Endodermal cell (in vitro differentiated cells): ENCODE data around the gene C5orf22. TPM values are rescaled to one million over a fixed set of nuclear protein-coding genes. Genes with fewer than 3 reads are reported as not detected.

ENCODE experiments used
- DNase-seq: peaks from one replicate; pipeline ENCODE4 v3.0.0-alpha.2; 2017
- H3K27ac ChIP-seq: 2 replicates; pipeline ENCODE4 v1.5.1; 2013; ENCODE audit warnings: mild to moderate bottlenecking, low read depth, low read length, moderate library complexity
- H3K27me3 ChIP-seq: 2 replicates; pipeline ENCODE4 v1.6.1; 2013; ENCODE audit warnings: mild to moderate bottlenecking, low read length, moderate library complexity; ENCODE audit not compliant: insufficient read depth, control insufficient read depth, poor library complexity, severe bottlenecking
- H3K36me3 ChIP-seq: 2 replicates; pipeline ENCODE4 v1.7.0; 2013; ENCODE audit warnings: mild to moderate bottlenecking, low read length, moderate library complexity; ENCODE audit not compliant: control insufficient read depth, insufficient read depth
- H3K4me1 ChIP-seq: one replicate; pipeline ENCODE4 v1.7.0; 2013; ENCODE audit warnings: low read length; ENCODE audit not compliant: control insufficient read depth, insufficient read depth
- H3K4me3 ChIP-seq: 2 replicates; pipeline ENCODE4 v1.5.1; 2013; ENCODE audit warnings: mild to moderate bottlenecking, low read length, moderate library complexity
- H3K9ac ChIP-seq: 2 replicates; pipeline ENCODE4 v1.6.1; 2013; ENCODE audit warnings: mild to moderate bottlenecking, low read length, moderate library complexity; ENCODE audit not compliant: poor library complexity, severe bottlenecking; ENCODE audit errors: extremely low read depth
- H3K9me3 ChIP-seq: 2 replicates; pipeline ENCODE4 v1.6.1; 2013; ENCODE audit warnings: mild to moderate bottlenecking, low read length, moderate library complexity; ENCODE audit not compliant: control insufficient read depth
- H3K27ac Mint-ChIP-seq: 2 replicates; pipeline ENCODE4 v1.8.0; 2020; ENCODE audit warnings: mixed read lengths
- H3K27me3 Mint-ChIP-seq: 2 replicates; pipeline ENCODE4 v1.8.0; 2021; ENCODE audit warnings: mild to moderate bottlenecking, mixed read lengths; ENCODE audit not compliant: insufficient read depth
- H3K36me3 Mint-ChIP-seq: 2 replicates; pipeline ENCODE4 v1.8.0; 2020; ENCODE audit warnings: low read depth, mixed read lengths
- H3K4me1 Mint-ChIP-seq: 2 replicates; pipeline ENCODE4 v1.8.0; 2020; ENCODE audit warnings: mixed read lengths
- H3K4me3 Mint-ChIP-seq: 2 replicates; pipeline ENCODE4 v1.8.0; 2020; ENCODE audit warnings: mild to moderate bottlenecking, moderate library complexity, mixed read lengths
- H3K9me3 Mint-ChIP-seq: 2 replicates; pipeline ENCODE4 v1.8.0; 2020; ENCODE audit warnings: mild to moderate bottlenecking, mixed read lengths
- WGBS, 2 experiments: methylation state at CpG; one replicate each; pipeline versions ENCODE4 v1.1.5 to v1.1.7; 2013; ENCODE audit warnings: missing lambda C conversion rate in 2 of 2, mixed read lengths in 1 of 2; ENCODE audit not compliant: insufficient coverage in 1 of 2, insufficient read length in 1 of 2; 5-methylcytosine and 5-hydroxymethylcytosine counted together
- total RNA-seq, 2 donors: library from RNA; stranded (reverse); fragmentation: NEBNext Ultra II Directional in 1 of 2; extraction: Animal tissue kit (Norgen Biotek cat#: 25700) in 1 of 2; gene quantifications; 2 replicates in 1 of 2; 3 replicates in 1 of 2; pipeline ENCODE4 v1.2.1, GENCODE V29; 2021
- TF ChIP-seq, protein P1 (sequence below): fragments of 200-600 bp; sonication (generic); conservative IDR thresholded peaks from 2 replicates; pipeline ENCODE4 v1.5.0; 2021; ENCODE audit warnings: antibody characterized with exemption, mild to moderate bottlenecking

C5orf22 gene
- total RNA-seq, 2 donors from 2014 or later: 44.2 to 52.7 TPM

DNA sequence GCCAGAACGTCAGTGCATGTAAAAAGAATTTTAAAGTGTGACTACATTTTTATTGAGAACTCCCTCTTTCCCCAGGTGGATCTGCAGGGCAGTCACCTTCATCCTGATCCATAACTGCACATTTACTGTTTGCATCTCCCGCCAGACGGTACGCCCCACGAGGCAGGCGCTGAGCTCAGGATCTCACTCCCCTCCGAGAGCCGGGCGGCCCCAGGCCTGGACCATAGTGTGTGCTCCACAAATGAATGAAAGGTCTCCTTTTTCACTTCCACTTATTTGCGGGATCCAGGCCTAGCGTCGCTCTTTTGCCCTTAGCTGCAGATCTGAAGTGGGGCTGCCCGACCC, 586 bp upstream of the C5orf22 start:
- TF ChIP-seq, protein P1, sequence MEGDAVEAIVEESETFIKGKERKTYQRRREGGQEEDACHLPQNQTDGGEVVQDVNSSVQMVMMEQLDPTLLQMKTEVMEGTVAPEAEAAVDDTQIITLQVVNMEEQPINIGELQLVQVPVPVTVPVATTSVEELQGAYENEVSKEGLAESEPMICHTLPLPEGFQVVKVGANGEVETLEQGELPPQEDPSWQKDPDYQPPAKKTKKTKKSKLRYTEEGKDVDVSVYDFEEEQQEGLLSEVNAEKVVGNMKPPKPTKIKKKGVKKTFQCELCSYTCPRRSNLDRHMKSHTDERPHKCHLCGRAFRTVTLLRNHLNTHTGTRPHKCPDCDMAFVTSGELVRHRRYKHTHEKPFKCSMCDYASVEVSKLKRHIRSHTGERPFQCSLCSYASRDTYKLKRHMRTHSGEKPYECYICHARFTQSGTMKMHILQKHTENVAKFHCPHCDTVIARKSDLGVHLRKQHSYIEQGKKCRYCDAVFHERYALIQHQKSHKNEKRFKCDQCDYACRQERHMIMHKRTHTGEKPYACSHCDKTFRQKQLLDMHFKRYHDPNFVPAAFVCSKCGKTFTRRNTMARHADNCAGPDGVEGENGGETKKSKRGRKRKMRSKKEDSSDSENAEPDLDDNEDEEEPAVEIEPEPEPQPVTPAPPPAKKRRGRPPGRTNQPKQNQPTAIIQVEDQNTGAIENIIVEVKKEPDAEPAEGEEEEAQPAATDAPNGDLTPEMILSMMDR: no peak
- Mint-ChIP-seq H3K4me3 (peak overlapping the region; percentile 99), H3K27ac (peak overlapping the region; percentile 93), H3K27me3 (no peaks in the 10 kb centered on the region), H3K36me3 (peaks cover 64% of the 10 kb centered on the region), H3K9me3 (no peaks in the 10 kb centered on the region), H3K4me1 (peaks cover 13% of the 10 kb centered on the region)
- Histone ChIP-seq H3K9ac (peak overlapping the region; percentile 87), H3K4me3 (peak overlapping the region; percentile 99), H3K27me3 (no peaks in the 10 kb centered on the region), H3K4me1 (peaks cover 7% of the 10 kb centered on the region), H3K9me3 (no peaks in the 10 kb centered on the region), H3K27ac (peak overlapping the region; percentile 21), H3K36me3 (peaks cover 63% of the 10 kb centered on the region)
- WGBS, 2 experiments: 0 to 1% methylated on average over 5 to 13 of the region's 13 CpGs
- no peak for DNase-seq

DNA sequence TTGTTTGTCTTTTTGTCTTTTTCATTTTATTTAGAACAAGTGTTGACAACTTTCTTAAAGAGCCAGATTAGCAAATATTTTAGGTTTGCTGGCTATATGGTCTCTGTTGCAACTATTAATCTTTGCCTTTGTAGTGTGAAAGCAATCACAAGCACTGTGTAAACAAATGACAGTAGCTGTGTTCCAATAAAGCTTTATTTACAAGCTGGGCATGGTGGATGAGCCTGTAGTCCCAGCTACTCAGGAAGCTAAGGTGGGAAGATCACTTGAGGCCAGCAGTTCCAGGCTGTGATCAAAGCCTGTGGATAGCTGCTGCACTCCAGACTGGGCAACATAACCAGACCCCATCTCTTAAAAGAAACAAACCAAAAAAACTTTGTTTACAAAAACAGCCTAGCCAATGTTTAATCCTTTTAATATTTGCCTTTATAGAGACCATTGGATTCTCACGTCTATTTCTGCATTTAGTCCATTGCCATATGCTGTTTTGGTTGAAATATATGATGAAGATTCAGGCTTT, 2.5 kb downstream of the C5orf22 start:
- WGBS, 2 experiments: 80 to 100% methylated on average over 1 of the region's 1 CpG
- Histone ChIP-seq H3K9ac (no peak overlapping the region), H3K4me1 (peaks cover 7% of the 10 kb centered on the region), H3K27ac (no peak overlapping the region), H3K9me3 (no peaks in the 10 kb centered on the region), H3K27me3 (no peaks in the 10 kb centered on the region), H3K36me3 (peaks cover 68% of the 10 kb centered on the region), H3K4me3 (no peak overlapping the region)
- Mint-ChIP-seq H3K27ac (no peak overlapping the region), H3K27me3 (no peaks in the 10 kb centered on the region), H3K4me3 (no peak overlapping the region), H3K9me3 (no peaks in the 10 kb centered on the region), H3K36me3 (peaks cover 48% of the 10 kb centered on the region), H3K4me1 (peaks cover 13% of the 10 kb centered on the region)
- TF ChIP-seq, protein P1: no peak
- DNase-seq: no peak

DNA sequence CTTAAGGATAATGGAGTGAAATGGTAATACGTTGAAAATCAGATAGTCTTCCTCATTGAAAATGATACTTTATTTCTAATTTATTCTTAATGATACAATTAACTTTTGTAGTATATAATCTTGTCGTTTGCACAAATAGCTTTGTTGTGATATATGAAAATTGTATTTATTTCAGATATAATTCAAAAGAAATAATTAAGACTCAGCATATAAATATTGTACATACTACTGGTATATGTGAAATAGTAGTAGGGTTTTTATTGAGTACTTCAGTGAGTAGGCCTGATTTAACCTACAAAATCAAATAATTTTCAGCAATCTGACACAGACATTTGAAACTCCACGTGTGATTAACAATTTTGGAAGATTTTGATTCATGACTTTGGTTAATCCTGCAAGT, 4.8 kb downstream of the C5orf22 start:
- Histone ChIP-seq H3K36me3 (peaks cover 78% of the 10 kb centered on the region), H3K4me1 (no peaks in the 10 kb centered on the region), H3K27ac (no peak overlapping the region), H3K9me3 (no peaks in the 10 kb centered on the region), H3K27me3 (no peaks in the 10 kb centered on the region), H3K4me3 (no peak overlapping the region), H3K9ac (no peak overlapping the region)
- Mint-ChIP-seq H3K36me3 (peaks cover 55% of the 10 kb centered on the region), H3K9me3 (no peaks in the 10 kb centered on the region), H3K4me3 (no peak overlapping the region), H3K27me3 (no peaks in the 10 kb centered on the region), H3K4me1 (peaks cover 5% of the 10 kb centered on the region), H3K27ac (no peak overlapping the region)
- TF ChIP-seq, protein P1: no peak
- DNase-seq: no peak
- 80 to 92% methylated on average over 1 to 2 of the region's 3 CpGs for WGBS, 2 experiments
